ENCODE data around the gene PLCB1. TPM values are rescaled to one million over a fixed set of nuclear protein-coding genes. Genes with fewer than 3 reads are reported as not detected.

Gene PLCB1
- total RNA-seq, 1 donor = 13.4 TPM

- TF ChIP-seq CTCF (IDR thresholded peaks at IDR 0.05; ENCODE audit: extremely low read depth, low read depth, low read length) = no peak
- Histone ChIP-seq H4K20me1 (ENCODE audit: insufficient read depth, low read length) (no peaks in the 10 kb centered on the region), H2AFZ (ENCODE audit: low read length) (no peak overlapping the region), H3K4me1 (ENCODE audit: insufficient read depth, low read length) (peaks cover 22% of the 10 kb centered on the region), H3K27me3 (ENCODE audit: insufficient read depth, low read length) (no peaks in the 10 kb centered on the region), H3K79me2 (ENCODE audit: insufficient read depth, low read length) (no peaks in the 10 kb centered on the region), H3K4me3 (ENCODE audit: insufficient read depth, low read length) (no peak overlapping the region), H3K36me3 (ENCODE audit: insufficient read depth, low read length) (no peaks in the 10 kb centered on the region), H3K4me2 (ENCODE audit: insufficient read depth, low read length) (no peak overlapping the region), H3K27ac (ENCODE audit: low read depth, low read length) (no peak overlapping the region), H3K9me3 (ENCODE audit: low read depth, low read length) (no peaks in the 10 kb centered on the region)
- no peak for DNase-seq (ENCODE audit: insufficient read length, low spot score, missing footprints)
Observed at GRCh38 chr20:8934362-8934761, 802.3 kb downstream of the PLCB1 start.

Small RNAs within 50 kb of the gene (small RNA-seq; reads per million reads assigned to genes)
- not detected for gene AL445567.1
- gene RNU105B = not detected

Other genes with a start within 250 kb of the PLCB1 start
- not detected in 2 replicates for gene HAO1, start 191.8 kb upstream of the PLCB1 start, total RNA-seq
- 40.9 and 45.7 TPM in 2 replicates for gene TMX4, start 112.5 kb upstream of the PLCB1 start, total RNA-seq